ENCODE data around the gene NFATC2.
"Not testable (repeated sequence)": the region's sequence is repeated elsewhere in the genome, so short reads cannot be mapped to it uniquely, and the experiment has no call there.

DNA sequence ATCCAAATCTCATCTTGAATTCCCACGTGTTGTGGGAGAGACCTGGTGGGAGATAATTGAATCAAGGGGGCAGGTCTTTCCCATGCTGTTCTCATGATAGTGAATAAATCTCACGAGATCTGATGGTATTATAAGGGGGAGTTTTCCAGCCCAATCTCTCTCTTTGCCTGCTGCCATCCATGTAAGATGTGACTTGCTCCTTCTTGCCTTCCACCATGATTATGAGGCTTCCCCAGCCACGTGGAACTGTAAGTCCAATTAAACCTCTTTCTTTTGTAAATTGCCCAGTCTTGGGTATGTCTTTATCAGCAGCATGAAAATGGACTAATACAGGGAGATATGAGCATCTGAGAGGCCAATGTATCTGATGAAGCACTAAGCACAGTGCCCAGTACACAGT lies 26.0 kb upstream of the NFATC2 start:
- TF ChIP-seq, protein P1, sequence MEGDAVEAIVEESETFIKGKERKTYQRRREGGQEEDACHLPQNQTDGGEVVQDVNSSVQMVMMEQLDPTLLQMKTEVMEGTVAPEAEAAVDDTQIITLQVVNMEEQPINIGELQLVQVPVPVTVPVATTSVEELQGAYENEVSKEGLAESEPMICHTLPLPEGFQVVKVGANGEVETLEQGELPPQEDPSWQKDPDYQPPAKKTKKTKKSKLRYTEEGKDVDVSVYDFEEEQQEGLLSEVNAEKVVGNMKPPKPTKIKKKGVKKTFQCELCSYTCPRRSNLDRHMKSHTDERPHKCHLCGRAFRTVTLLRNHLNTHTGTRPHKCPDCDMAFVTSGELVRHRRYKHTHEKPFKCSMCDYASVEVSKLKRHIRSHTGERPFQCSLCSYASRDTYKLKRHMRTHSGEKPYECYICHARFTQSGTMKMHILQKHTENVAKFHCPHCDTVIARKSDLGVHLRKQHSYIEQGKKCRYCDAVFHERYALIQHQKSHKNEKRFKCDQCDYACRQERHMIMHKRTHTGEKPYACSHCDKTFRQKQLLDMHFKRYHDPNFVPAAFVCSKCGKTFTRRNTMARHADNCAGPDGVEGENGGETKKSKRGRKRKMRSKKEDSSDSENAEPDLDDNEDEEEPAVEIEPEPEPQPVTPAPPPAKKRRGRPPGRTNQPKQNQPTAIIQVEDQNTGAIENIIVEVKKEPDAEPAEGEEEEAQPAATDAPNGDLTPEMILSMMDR (IDR thresholded peaks at IDR 0.05): not testable (repeated sequence)
- not testable (repeated sequence) for TF ChIP-seq POLR2A (IDR thresholded peaks at IDR 0.05)
